IMR-90 (cell line): Measurements from ENCODE around the gene CCT7. TPM values are rescaled to one million over a fixed set of nuclear protein-coding genes. Genes with fewer than 3 reads are reported as not detected.

Experiments used
- ATAC-seq: fragments of 200-7000 bp; cut with Tn5 transposase; 2 replicates; pipeline ENCODE4 v1.9.1; 2020; ENCODE audit warnings: low read depth, mild to moderate bottlenecking, moderate library complexity
- BruUV-seq: library from RNA; stranded (reverse); fragments of 400-500 nt; replicated peaks from 2 replicates; lab custom pipeline; 2021; lab: Mats Ljungman, UMichigan
- CTCF ChIA-PET: fragments of 300-600 bp; formaldehyde crosslinking; extraction: SDS; loops from one replicate; lab custom pipeline; 2021; ENCODE audit warnings: antibody characterized with exemption; lab: Yijun Ruan, JAX
- POLR2A ChIA-PET: fragments of 300-600 bp; sonication (Branson Sonifier 250); formaldehyde crosslinking; loops from one replicate; lab custom pipeline; 2022; ENCODE audit warnings: antibody characterized with exemption; ENCODE audit not compliant: unreplicated experiment; lab: Charles Lee
- DNase-seq: peaks from one replicate; pipeline ENCODE4 v3.0.0; 2013
- H2AFZ ChIP-seq: replicated peaks from 2 replicates; pipeline ENCODE3; 2013; ENCODE audit warnings: low read length, mild to moderate bottlenecking; ENCODE audit not compliant: poor library complexity
- H2AK5ac ChIP-seq: 2 replicates; pipeline ENCODE4 v1.6.1; 2013; ENCODE audit warnings: low read depth, low read length, inconsistent platforms
- H2AK9ac ChIP-seq: replicated peaks from 2 replicates; pipeline ENCODE3; 2013; ENCODE audit warnings: mild to moderate bottlenecking, low read depth, low read length, moderate library complexity; ENCODE audit not compliant: poor library complexity
- H2BK120ac ChIP-seq: 2 replicates; pipeline ENCODE4 v1.6.1; 2013; ENCODE audit warnings: low read depth, low read length, inconsistent platforms
- H2BK15ac ChIP-seq: 3 replicates; pipeline ENCODE4 v1.6.1; 2013; ENCODE audit warnings: low read depth, low read length, inconsistent platforms
- H2BK20ac ChIP-seq: 2 replicates; pipeline ENCODE4 v1.6.1; 2013; ENCODE audit warnings: low read depth, mild to moderate bottlenecking, inconsistent platforms, low read length, moderate library complexity
- H2BK5ac ChIP-seq: 2 replicates; pipeline ENCODE4 v1.6.1; 2013; ENCODE audit warnings: mild to moderate bottlenecking, low read depth, low read length, inconsistent platforms; ENCODE audit not compliant: poor library complexity, severe bottlenecking
- H3K14ac ChIP-seq: replicated peaks from 2 replicates; pipeline ENCODE4 v1.6.1; 2013; ENCODE audit warnings: low read depth, low read length, inconsistent platforms
- H3K18ac ChIP-seq: 2 replicates; pipeline ENCODE4 v1.6.1; 2013; ENCODE audit warnings: low read depth, low read length, control low read depth
- H3K23ac ChIP-seq: 2 replicates; pipeline ENCODE4 v1.6.1; 2013; ENCODE audit warnings: low read depth, low read length, inconsistent platforms
- H3K27ac ChIP-seq: 2 replicates; pipeline ENCODE4 v1.5.1; 2013; ENCODE audit warnings: mild to moderate bottlenecking, control low read depth, low read length; ENCODE audit not compliant: insufficient read depth
- H3K27me3 ChIP-seq: 2 replicates; pipeline ENCODE4 v1.6.1; 2013; ENCODE audit warnings: low read length; ENCODE audit not compliant: control insufficient read depth, insufficient read depth
- H3K36me3 ChIP-seq: 2 replicates; pipeline ENCODE4 v1.6.1; 2013; ENCODE audit warnings: low read length, mixed read lengths; ENCODE audit not compliant: control insufficient read depth, insufficient read depth
- H3K4ac ChIP-seq: 2 replicates; pipeline ENCODE4 v1.6.1; 2013; ENCODE audit warnings: low read depth, low read length, inconsistent platforms
- H3K4me1 ChIP-seq: 2 replicates; pipeline ENCODE4 v1.6.1; 2013; ENCODE audit warnings: low read length, mixed read lengths; ENCODE audit not compliant: control insufficient read depth, insufficient read depth
- H3K4me2 ChIP-seq: 2 replicates; pipeline ENCODE4 v1.6.1; 2013; ENCODE audit warnings: low read depth, mild to moderate bottlenecking, control low read depth, low read length, moderate library complexity
- H3K4me3 ChIP-seq: 2 replicates; pipeline ENCODE4 v1.5.1; 2013; ENCODE audit warnings: low read depth, mild to moderate bottlenecking, control low read depth, low read length, moderate library complexity; ENCODE audit not compliant: insufficient read depth
- H3K56ac ChIP-seq: 2 replicates; pipeline ENCODE4 v1.6.1; 2013; ENCODE audit warnings: low read length, inconsistent platforms; ENCODE audit not compliant: insufficient read depth; ENCODE audit errors: extremely low read depth
- H3K79me1 ChIP-seq, 2 experiments: 2 replicates each; pipeline ENCODE4 v1.6.1; 2013; ENCODE audit warnings: low read length in 2 of 2, inconsistent platforms in 1 of 2, low read depth in 1 of 2
- H3K9ac ChIP-seq: 2 replicates; pipeline ENCODE4 v1.6.1; 2013; ENCODE audit warnings: low read depth, low read length, control low read depth
- H3K9me1 ChIP-seq: 2 replicates; pipeline ENCODE4 v1.6.1; 2013; ENCODE audit warnings: low read length, inconsistent platforms; ENCODE audit not compliant: insufficient read depth
- H3K9me3 ChIP-seq: 2 replicates; pipeline ENCODE4 v1.6.1; 2013; ENCODE audit warnings: low read length; ENCODE audit not compliant: control insufficient read depth, insufficient read depth
- H4K20me1 ChIP-seq: 2 replicates; pipeline ENCODE4 v1.6.1; 2013; ENCODE audit warnings: low read length, inconsistent platforms; ENCODE audit not compliant: insufficient read depth
- H4K5ac ChIP-seq: 2 replicates; pipeline ENCODE4 v1.6.1; 2013; ENCODE audit warnings: mild to moderate bottlenecking, low read depth, low read length, control low read depth
- H4K8ac ChIP-seq, 2 experiments: 2 replicates each; pipeline ENCODE4 v1.6.1; 2013; ENCODE audit warnings: low read depth in 2 of 2, low read length in 2 of 2, control low read depth in 1 of 2, inconsistent platforms in 1 of 2
- H4K91ac ChIP-seq: 2 replicates; pipeline ENCODE4 v1.6.1; 2013; ENCODE audit warnings: low read depth, low read length, inconsistent platforms; ENCODE audit not compliant: insufficient read depth
- BHLHE40 ChIP-seq: fragments of 150-350 bp; IDR thresholded peaks from 2 replicates; pipeline ENCODE4 v1.6.1; 2016; ENCODE audit warnings: mild to moderate bottlenecking, low read depth, low read length
- CEBPB ChIP-seq: IDR thresholded peaks from 2 replicates; pipeline ENCODE4 v1.6.1; 2012; ENCODE audit warnings: low read depth, low read length, improper control_type of control experiment
- CHD1 ChIP-seq: IDR thresholded peaks from 2 replicates; pipeline ENCODE4 v1.6.1; 2012; ENCODE audit warnings: low read depth, low read length, improper control_type of control experiment
- FOS ChIP-seq: fragments of 150-350 bp; IDR thresholded peaks from 2 replicates; pipeline ENCODE4 v1.6.1; 2016; ENCODE audit warnings: low read depth, low read length
- MAZ ChIP-seq: IDR thresholded peaks from 2 replicates; pipeline ENCODE4 v1.6.1; 2012; ENCODE audit warnings: low read depth, mild to moderate bottlenecking, low read length, improper control_type of control experiment, moderate library complexity, borderline replicate concordance
- MXI1 ChIP-seq: IDR thresholded peaks from 2 replicates; pipeline ENCODE4 v1.6.1; 2012; ENCODE audit warnings: low read depth, mild to moderate bottlenecking, low read length, moderate library complexity, borderline replicate concordance
- NFE2L2 ChIP-seq: fragments of 150-350 bp; IDR thresholded peaks from 2 replicates; pipeline ENCODE4 v1.6.1; 2016; ENCODE audit warnings: low read depth, mild to moderate bottlenecking, low read length
- POLR2A ChIP-seq: IDR thresholded peaks from 2 replicates; pipeline ENCODE4 v1.6.1; 2012; ENCODE audit warnings: mild to moderate bottlenecking, low read depth, low read length
- RCOR1 ChIP-seq: IDR thresholded peaks from 2 replicates; pipeline ENCODE4 v1.6.1; 2012; ENCODE audit warnings: mild to moderate bottlenecking, low read length, improper control_type of control experiment; ENCODE audit not compliant: insufficient replicate concordance
- RFX5 ChIP-seq: IDR thresholded peaks from 2 replicates; pipeline ENCODE4 v1.8.0; 2012; ENCODE audit warnings: low read depth, mild to moderate bottlenecking, low read length, moderate library complexity
- USF2 ChIP-seq: fragments of 150-350 bp; IDR thresholded peaks from 2 replicates; pipeline ENCODE4 v1.6.1; 2017; ENCODE audit warnings: mild to moderate bottlenecking, antibody characterized with exemption, low read length, low read depth
- WGBS, 2 experiments: methylation state at CpG; one replicate each; pipeline versions ENCODE4 v1.1.5 to v1.1.7; 2013; ENCODE audit warnings: missing lambda C conversion rate in 2 of 2; ENCODE audit not compliant: insufficient read length in 1 of 2; ENCODE audit errors: extremely low coverage in 2 of 2; 5-methylcytosine and 5-hydroxymethylcytosine counted together
- dilution Hi-C: fragments of 300-500 bp; cut with HindIII; formaldehyde crosslinking; loops from one replicate; pipeline ENCODE4 v1.14.3; 2018; ENCODE audit warnings: low sequenced_read_pairs; ENCODE audit not compliant: unreplicated experiment
- in situ Hi-C: fragments of 300-500 bp; cut with MboI; formaldehyde crosslinking; loops from 3 replicates; pipeline ENCODE4 v1.14.3; 2019; ENCODE audit warnings: low sequenced_read_pairs, inconsistent platforms, mixed read lengths
- intact Hi-C: fragments of 100-400 bp; cut with micrococcal nuclease; formaldehyde crosslinking; loops from 2 replicates; pipeline ENCODE4 v1.10.0; 2022
- polyA plus RNA-seq, 3 experiments: library from polyadenylated mRNA; depleted of rRNA; stranded (reverse); fragments of >200 nt; gene quantifications; 2 replicates each; pipeline ENCODE4 v1.2.3, GENCODE V29; 2012; ENCODE audit warnings: low replicate concordance in 1 of 3
- total RNA-seq: library from RNA; depleted of rRNA; stranded (reverse); fragments of >200 nt; gene quantifications from 2 replicates; pipeline ENCODE4 v1.2.3, GENCODE V29; 2012
- TF ChIP-seq, protein P1 (sequence below): conservative IDR thresholded peaks from 2 replicates; pipeline ENCODE4 v1.5.1; 2012; ENCODE audit warnings: mild to moderate bottlenecking, low read depth, low read length, improper control_type of control experiment

Gene CCT7
- total and polyA plus RNA-seq, 2 of the 4 experiments (the other 2 are of a cell fraction) = 321 to 575 TPM

DNA sequence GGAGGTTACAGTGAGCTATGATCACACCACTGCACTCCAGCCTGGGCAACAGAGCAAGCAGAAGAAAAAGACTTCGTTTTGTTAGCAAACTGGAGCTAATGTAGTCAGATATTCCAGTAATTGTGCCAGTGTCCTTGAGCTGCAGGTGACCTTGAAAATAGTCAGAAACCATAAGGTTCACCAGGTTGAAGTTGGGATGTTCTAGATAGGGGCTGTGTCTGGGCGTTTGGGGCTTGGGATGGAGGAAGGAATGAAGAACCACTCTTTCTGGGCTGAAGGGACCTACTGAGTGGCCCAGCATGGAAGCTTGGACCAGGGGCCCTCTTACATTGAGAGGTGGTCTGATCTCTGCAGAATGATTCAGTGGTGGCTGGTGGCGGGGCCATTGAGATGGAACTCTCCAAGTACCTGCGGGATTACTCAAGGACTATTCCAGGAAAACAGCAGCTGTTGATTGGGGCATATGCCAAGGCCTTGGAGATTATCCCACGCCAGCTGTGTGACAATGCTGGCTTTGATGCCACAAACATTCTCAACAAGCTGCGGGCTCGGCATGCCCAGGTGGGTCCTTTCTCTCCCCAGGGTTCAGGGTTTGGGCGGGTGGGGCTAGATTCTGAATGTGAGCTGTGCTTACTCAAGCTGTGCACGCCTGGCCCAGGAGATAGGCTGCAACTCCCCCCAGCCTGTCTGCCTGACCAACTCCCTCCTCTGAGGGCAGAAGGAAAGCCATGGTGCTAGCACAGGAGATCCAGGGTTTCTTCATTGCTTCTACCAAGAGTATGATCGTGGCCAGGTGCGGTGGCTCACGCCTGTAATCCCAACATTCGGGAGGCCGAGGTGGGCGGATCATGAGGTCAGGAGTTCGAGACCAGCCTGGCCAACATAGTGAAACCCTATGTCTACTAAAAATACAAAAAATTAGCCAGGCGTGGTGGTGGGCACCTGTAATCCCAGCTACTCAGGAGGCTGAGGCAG lies 17.1 kb downstream of the CCT7 start (continued):
- TF ChIP-seq NFE2L2 (no peak), RCOR1 (no peak)

- H3K36me3 ChIP-seq = peaks cover 59% of the 10 kb centered on the region
- TF ChIP-seq, protein P1, sequence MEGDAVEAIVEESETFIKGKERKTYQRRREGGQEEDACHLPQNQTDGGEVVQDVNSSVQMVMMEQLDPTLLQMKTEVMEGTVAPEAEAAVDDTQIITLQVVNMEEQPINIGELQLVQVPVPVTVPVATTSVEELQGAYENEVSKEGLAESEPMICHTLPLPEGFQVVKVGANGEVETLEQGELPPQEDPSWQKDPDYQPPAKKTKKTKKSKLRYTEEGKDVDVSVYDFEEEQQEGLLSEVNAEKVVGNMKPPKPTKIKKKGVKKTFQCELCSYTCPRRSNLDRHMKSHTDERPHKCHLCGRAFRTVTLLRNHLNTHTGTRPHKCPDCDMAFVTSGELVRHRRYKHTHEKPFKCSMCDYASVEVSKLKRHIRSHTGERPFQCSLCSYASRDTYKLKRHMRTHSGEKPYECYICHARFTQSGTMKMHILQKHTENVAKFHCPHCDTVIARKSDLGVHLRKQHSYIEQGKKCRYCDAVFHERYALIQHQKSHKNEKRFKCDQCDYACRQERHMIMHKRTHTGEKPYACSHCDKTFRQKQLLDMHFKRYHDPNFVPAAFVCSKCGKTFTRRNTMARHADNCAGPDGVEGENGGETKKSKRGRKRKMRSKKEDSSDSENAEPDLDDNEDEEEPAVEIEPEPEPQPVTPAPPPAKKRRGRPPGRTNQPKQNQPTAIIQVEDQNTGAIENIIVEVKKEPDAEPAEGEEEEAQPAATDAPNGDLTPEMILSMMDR = no peak
- TF ChIP-seq CHD1 = no peak
- no peak for TF ChIP-seq FOS
- TF ChIP-seq BHLHE40 = no peak
- no peak for TF ChIP-seq USF2
- no peak for TF ChIP-seq POLR2A
- no peak for TF ChIP-seq MAZ
- TF ChIP-seq CEBPB = no peak
- TF ChIP-seq MXI1 = no peak
- TF ChIP-seq RFX5 = no peak
These were observed 18.3 kb downstream of the CCT7 start for GRCh38 chr2:73252238-73253027.

More at GRCh38 chr2:73252238-73253027, 18.3 kb downstream of the CCT7 start:
- Histone ChIP-seq H3K27me3 (no peaks in the 10 kb centered on the region), H3K9me1 (peaks cover 12% of the 10 kb centered on the region; the same call in 1 of the 2 replicates), H3K4me1 (peaks cover 2% of the 10 kb centered on the region; the same call in 1 of the 2 replicates), H3K79me1 (peaks cover 7 to 17% of the 10 kb centered on the region in 2 experiments; a peak in 3 of 4 replicates), H2AK5ac (no peak overlapping the region), H3K4me2 (no peak overlapping the region), H3K9me3 (no peaks in the 10 kb centered on the region), H2AFZ (no peak overlapping the region), H2AK9ac (no peak overlapping the region), H3K18ac (no peak overlapping the region), H4K91ac (no peak overlapping the region), H2BK120ac (no peak overlapping the region), H3K27ac (no peak overlapping the region), H2BK15ac (no peak overlapping the region), H4K8ac (no peak overlapping the region), H3K23ac (no peak overlapping the region), H3K14ac (no peak overlapping the region), H2BK5ac (no peak overlapping the region), H2BK20ac (no peak overlapping the region), H3K9ac (no peak overlapping the region), H3K56ac (no peak overlapping the region), H3K4ac (no peak overlapping the region), H3K4me3 (no peak overlapping the region), H4K20me1 (peaks cover 14% of the 10 kb centered on the region), H4K5ac (no peak overlapping the region)
- in situ Hi-C loops (no loop called here), intact Hi-C loops (no loop called here), dilution Hi-C loops (no loop called here)
- no peak for DNase-seq
- WGBS, 2 experiments = 100% methylated on average over 5 of the region's 17 CpGs; no CpG with 5 or more reads in 1 of the 2 experiments
- no peak for ATAC-seq
- ChIA-PET CTCF (no interaction called here), POLR2A (no interaction called here)
- no TSS peak for BruUV-seq
